ENCODE results near the gene TIAM1.

- TF ChIP-seq, protein P1, sequence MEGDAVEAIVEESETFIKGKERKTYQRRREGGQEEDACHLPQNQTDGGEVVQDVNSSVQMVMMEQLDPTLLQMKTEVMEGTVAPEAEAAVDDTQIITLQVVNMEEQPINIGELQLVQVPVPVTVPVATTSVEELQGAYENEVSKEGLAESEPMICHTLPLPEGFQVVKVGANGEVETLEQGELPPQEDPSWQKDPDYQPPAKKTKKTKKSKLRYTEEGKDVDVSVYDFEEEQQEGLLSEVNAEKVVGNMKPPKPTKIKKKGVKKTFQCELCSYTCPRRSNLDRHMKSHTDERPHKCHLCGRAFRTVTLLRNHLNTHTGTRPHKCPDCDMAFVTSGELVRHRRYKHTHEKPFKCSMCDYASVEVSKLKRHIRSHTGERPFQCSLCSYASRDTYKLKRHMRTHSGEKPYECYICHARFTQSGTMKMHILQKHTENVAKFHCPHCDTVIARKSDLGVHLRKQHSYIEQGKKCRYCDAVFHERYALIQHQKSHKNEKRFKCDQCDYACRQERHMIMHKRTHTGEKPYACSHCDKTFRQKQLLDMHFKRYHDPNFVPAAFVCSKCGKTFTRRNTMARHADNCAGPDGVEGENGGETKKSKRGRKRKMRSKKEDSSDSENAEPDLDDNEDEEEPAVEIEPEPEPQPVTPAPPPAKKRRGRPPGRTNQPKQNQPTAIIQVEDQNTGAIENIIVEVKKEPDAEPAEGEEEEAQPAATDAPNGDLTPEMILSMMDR (conservative IDR thresholded peaks at IDR 0.05 in 1 of 2, IDR thresholded peaks at IDR 0.05 in 1 of 2; ENCODE audit: extremely low read depth in 1 of 2, insufficient read depth in 1 of 2, low read depth in 1 of 2, low read length in 2 of 2) = peak in 1 of 2 donors; percentile 15
- TF ChIP-seq EZH2 (IDR thresholded peaks at IDR 0.05; ENCODE audit: borderline replicate concordance, low read length) = no peak
These were observed 226.7 kb downstream of the TIAM1 start for GRCh38 chr21:31117128-31117916.

Measured in mammary epithelial cell (primary cell).